ENCODE data around the gene ATP2C2.

- TF ChIP-seq POLR2AphosphoS5 (IDR thresholded peaks at IDR 0.05; ENCODE audit: low read depth, low read length) (no peak), POLR2A (IDR thresholded peaks at IDR 0.05; ENCODE audit: low read depth, low read length) (no peak), TAF1 (IDR thresholded peaks at IDR 0.05; ENCODE audit: low read depth, low read length) (no peak), SPI1 (IDR thresholded peaks at IDR 0.05; ENCODE audit: low read depth, low read length) (no peak), POU2F2 (IDR thresholded peaks at IDR 0.05; ENCODE audit: low read depth, low read length) (no peak)
Observed at GRCh38 chr16:84321932-84322331, 46.4 kb upstream of the ATP2C2 start.
